Skeletal muscle cell (primary cell): ENCODE measurements around the gene DHRS11.

Source experiments
- DNase-seq: peaks from one replicate; pipeline ENCODE4 v3.0.0-alpha.2; 2010; ENCODE audit warnings: low read depth
- H3K4me3 ChIP-seq: 2 replicates; pipeline ENCODE4 v1.5.1; 2011; ENCODE audit warnings: low read depth, mild to moderate bottlenecking, control low read depth, low read length, moderate library complexity

DHRS11 gene

GRCh38 chr17:36641877-36642845 is 50.5 kb downstream of the DHRS11 start:
- peak overlapping the region; percentile 29 for H3K4me3 ChIP-seq
- no peak for DNase-seq

- no peak overlapping the region for H3K4me3 ChIP-seq
- no peak for DNase-seq
These were observed 51.5 kb downstream of the DHRS11 start for GRCh38 chr17:36643086-36643685.

- DNase-seq: no peak
- no peak overlapping the region for H3K4me3 ChIP-seq
These were observed 53.7 kb downstream of the DHRS11 start for GRCh38 chr17:36645422-36645821.

GRCh38 chr17:36647636-36648035 is 56.0 kb downstream of the DHRS11 start:
- no peak overlapping the region for H3K4me3 ChIP-seq
- DNase-seq: no peak

- no peak for DNase-seq
- no peak overlapping the region for H3K4me3 ChIP-seq
These were observed 58.6 kb downstream of the DHRS11 start for GRCh38 chr17:36650096-36650775.
